HG02610 (cell line): ENCODE data around the gene OPCML.

Experiments used
- ATAC-seq: cut with Tn5 transposase; IDR thresholded peaks from one replicate; pipeline ENCODE4 v1.9.1; 2021; ENCODE audit warnings: mild to moderate bottlenecking, moderate library complexity; ENCODE audit not compliant: unreplicated experiment

The OPCML gene

DNA sequence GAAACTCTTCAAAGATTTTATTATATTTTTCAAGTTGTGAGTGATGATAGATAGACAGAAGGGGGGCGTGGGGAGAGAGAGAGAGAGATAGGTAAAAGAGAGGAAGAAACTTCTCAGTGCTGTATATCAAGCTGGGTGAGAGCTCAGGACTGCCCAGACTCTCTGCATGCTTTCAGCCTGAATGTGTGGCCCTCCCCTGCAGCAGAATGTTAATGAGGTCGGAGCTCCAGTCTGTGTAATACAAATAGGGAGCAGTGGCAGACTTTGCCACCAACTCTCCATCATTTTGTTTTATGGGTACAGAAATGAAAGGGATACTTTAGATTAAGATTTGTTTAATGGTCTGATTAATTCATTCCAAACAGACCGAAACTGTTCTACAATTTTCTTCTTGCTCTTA, 752.8 kb downstream of the OPCML start:
- no peak for ATAC-seq

GRCh38 chr11:132777067-132777975, 755.0 kb downstream of the OPCML start:
- ATAC-seq = no peak

- no peak for ATAC-seq
These were observed 758.5 kb downstream of the OPCML start for GRCh38 chr11:132773751-132774150.

GRCh38 chr11:132772703-132773545, 759.4 kb downstream of the OPCML start:
- ATAC-seq = no peak

- no peak for ATAC-seq
These were observed 760.6 kb downstream of the OPCML start for GRCh38 chr11:132771746-132772145.

GRCh38 chr11:132770829-132771530, 761.3 kb downstream of the OPCML start:
- no peak for ATAC-seq

DNA sequence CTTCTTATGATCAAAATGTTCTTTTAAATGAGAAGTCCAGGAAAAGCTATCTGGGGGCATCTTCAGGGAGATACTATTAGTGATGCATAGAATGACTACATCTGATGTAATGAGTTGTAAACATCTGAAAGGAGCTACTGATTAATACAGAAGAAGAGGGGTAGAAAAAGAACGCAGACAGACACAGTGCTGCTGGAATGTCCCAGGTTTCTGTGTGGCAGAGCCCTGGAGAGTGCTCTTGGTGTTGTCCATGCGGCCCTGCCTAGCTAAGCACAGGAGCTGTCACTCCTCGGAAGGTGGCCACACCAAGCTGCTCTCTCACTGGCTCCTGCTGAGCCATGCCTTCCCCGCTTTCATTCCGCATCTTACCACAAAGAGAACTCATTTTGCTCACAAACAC, 768.8 kb downstream of the OPCML start:
- no peak for ATAC-seq

DNA sequence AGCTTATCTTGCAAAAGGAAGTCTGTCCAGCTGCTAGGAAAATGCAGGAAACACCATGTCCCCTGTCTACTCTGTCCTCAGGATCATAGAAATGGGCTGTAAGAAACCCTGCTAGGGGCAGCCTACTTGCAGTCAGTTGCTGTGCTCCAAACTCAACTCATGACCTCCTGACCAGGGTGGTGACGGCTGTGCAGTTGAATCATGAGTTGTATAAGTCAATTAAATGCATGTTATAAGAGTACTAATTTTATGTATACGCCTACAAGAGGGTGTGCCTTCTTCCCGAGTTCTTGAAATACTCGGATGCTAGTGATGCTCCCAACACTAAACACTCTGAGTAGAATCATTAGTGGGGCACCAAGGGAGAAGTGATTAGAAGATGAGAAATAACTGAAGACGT, 776.4 kb downstream of the OPCML start:
- ATAC-seq = no peak

GRCh38 chr11:132751516-132752250, 780.6 kb downstream of the OPCML start:
- ATAC-seq = no peak

DNA sequence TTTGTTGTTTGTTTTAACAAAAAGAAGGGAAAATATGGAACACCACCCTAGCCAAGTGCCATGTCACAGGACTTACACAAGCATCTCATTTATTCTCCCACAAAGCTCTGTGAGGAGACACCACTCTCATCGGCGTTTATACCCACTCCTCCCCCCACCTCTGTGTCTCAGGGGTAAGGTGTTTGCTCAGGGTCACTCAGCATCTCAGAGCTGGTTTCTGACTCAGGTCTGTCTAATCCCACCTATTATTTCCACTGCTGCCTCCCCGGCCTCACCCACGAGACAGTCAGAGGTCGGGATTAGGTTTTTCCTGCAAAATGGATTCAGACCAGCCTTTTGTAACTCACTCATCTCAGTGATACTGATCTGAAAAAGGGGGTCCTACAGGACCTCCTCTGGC, 786.0 kb downstream of the OPCML start:
- ATAC-seq = no peak

GRCh38 chr11:132745306-132745705, 787.0 kb downstream of the OPCML start:
- ATAC-seq = no peak

DNA sequence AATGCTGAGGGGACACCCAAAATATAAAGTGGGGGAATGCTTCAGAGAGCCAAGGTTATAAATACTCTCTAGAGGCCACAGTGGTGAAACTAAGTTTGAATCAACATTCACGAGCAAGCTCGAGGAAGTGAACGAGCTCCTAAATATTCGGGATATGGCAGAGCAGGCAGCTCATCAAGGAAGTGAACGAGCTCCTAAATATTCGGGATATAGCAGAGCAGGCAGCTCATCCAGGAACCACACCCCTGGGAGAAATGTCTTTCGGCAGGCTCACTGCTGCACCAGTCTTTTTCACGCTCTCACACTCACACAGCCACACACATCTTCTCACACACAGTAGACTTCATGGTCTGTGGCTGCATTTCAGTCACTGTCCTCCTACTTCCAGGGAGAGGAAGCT, 787.5 kb downstream of the OPCML start:
- no peak for ATAC-seq

DNA sequence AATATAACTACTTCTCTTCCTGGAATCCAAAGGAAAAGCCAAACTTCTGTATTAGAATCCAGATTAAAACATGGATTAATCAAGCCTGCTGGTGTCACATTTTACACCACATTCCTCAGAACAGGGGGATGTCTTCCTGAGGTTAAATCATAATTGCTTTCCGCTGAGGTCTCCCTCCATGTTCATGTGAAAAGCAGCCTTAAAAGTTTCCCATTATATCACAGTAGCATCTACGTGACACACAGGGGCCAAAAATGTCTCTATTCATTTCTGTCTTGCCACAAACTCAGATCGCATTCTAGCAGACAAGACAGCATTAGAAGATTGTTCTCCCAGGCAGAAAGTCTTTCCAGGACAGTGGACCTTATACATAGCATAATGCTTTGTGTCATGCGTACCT, 788.7 kb downstream of the OPCML start:
- ATAC-seq = no peak

DNA sequence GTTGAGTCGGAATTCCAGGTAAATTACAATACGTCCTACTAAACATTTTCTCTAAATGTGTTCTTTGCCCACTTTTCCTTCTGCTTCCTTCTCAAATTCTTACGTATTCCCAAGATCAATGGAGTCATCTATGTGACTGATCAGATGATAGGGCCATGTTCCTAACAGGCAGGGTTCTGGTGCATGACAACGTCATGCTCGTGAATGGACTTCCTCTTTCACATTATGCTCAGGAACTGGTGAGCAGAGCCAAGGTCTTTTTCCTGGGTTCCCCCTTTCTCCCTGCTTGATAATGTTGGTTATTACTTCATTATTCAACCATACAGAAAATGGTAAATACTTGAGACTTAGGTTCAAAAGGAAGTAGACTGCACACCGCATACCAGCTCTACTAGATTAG, 789.4 kb downstream of the OPCML start:
- ATAC-seq = no peak

- no peak for ATAC-seq
These were observed 798.1 kb downstream of the OPCML start for GRCh38 chr11:132734217-132734616.

DNA sequence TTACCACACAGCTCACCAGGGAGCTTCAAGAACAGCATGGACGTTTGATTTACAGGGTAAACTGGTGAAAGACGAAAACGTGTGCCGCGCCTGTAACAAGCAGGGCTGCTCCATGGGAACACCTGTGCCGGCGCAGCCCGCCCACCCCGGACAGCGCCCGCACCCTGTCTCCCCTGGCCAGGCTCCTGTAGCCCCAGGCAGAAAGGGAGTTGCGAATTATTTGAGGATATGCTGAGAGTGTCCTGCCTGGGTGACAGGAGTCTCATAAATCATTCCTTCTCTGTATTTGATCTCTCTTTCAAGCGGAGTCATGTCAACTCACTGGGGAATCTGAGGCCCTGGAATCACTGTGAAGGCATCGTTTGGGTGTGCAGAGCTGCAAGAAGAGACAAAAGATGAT, 804.3 kb downstream of the OPCML start:
- no peak for ATAC-seq

DNA sequence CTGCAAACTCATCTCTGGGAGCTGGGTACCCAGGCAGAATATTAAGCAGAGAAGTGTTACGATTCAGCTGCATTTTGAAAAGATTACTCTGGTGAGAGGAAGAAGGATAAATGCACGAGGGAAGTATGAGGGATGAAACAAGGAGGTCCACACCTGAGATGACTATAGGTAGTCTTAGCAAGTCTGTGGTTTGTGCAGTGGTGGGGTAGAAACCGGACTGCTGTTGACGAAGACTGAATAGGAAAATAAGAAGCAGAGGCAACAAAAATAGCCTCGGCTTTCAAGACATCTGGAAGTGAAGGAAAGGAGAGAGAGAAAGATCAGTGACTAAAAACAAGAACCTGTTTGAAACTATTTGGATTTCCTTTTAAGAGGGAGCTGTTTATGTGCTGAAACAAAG, 810.8 kb downstream of the OPCML start:
- ATAC-seq = no peak

DNA sequence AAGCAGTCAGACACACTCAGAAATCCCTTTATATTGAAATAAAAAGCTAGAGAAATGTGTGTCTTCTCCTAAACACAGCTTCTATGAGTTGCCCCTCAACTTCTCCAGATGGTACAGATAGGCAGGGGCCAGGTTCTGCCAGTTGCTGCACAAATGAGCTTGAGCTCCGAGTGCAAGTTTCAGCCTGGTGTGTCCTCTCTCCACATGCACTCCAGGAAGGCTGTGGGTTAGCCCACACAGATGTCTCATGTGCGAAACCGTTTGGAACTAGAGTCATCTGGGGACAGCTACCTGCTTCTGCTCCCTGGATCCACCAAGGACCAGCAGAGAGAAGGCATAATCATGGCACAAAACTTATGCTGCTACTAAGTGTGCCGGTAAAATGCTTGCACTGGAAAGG, 812.6 kb downstream of the OPCML start:
- ATAC-seq = no peak

DNA sequence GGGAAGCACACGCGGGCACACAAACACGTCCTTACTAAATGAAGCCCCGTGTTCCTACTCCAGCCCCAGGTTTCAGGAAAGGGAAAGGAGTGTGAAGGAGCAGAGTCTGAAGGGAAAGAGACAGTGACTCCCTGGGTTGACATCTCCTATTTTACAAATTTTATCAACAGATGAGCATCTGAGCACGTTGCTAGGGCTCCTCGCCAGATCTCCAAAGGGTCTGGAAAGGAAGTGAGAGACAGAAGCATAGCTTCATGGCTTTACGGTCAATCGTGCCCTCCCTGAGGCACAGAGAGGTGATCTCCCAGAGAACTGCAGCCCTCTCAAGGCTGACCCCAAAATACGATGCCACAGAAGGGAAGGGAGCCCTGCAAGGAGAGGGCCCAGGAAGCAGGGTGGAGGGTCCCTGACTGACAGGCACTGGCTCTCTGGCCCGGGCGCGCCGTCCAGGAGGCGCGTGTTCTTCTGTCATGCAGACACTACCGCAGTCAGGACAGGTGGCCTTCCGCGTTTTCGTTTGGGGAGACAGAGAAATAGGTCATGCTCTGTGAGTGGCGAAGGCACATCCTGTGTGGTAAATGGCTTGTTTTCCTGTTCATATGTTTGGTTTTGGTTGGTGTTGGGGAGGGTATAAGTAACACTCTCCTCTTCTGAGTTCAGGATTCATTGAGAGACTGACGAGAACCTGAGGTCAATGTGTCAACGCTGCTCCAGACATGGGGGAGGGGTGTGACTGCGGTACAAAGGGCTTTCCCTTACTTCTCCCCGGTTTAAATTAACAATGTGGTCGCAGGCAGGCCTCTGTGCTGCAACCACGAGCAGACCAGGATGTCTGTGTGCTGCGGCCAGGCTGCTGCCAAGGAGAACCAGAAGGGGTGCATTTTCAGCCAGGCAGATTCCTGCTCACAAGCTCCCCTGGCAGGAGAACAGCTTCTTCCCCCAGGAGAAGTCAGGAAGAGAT, 813.3 kb downstream of the OPCML start:
- peak; percentile 46 for ATAC-seq

GRCh38 chr11:132717824-132718223, 814.5 kb downstream of the OPCML start:
- no peak for ATAC-seq
